IPS-NIHi7 (cell line): Measurements from ENCODE around the gene MYH16.
"Not testable (repeated sequence)": the region's sequence is repeated elsewhere in the genome, so short reads cannot be mapped to it uniquely, and the experiment has no call there.

Experiments
- DNase-seq: peaks from one replicate; pipeline ENCODE4 v3.0.0; 2012; ENCODE audit warnings: mixed read lengths; ENCODE audit errors: extremely low spot score

MYH16 gene

DNA sequence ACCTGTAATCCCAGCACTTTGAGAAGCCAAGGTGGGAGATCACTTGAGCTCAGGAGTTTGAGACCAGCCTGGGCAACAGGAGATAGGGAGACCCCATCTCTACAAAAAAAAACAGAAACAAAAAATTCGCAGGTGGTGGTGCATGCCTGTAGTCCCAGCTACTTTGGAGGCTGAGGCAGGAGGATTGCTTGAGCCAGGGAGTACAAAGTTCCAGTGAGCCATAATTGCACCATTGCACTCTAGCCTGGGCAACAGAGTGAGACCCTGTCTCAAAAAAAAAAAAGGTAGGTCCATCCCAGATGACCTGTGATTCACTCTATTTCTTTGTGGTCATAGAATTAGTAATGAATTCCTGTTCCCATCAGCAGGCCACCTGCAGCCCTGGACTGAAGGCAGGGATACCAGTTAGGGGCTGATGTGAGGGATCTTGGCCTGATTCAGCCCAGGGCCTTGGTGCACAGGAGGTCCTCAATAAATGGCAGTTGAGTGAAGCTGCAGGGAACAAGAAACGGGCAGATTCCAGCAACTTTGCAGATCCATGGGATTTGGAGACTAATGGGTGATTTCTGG lies at the start of gene MYH16:
TSS of gene MYH16 (plus strand) at position 364 of the 570 bp plus-strand sequence.
- DNase-seq: no peak

DNA sequence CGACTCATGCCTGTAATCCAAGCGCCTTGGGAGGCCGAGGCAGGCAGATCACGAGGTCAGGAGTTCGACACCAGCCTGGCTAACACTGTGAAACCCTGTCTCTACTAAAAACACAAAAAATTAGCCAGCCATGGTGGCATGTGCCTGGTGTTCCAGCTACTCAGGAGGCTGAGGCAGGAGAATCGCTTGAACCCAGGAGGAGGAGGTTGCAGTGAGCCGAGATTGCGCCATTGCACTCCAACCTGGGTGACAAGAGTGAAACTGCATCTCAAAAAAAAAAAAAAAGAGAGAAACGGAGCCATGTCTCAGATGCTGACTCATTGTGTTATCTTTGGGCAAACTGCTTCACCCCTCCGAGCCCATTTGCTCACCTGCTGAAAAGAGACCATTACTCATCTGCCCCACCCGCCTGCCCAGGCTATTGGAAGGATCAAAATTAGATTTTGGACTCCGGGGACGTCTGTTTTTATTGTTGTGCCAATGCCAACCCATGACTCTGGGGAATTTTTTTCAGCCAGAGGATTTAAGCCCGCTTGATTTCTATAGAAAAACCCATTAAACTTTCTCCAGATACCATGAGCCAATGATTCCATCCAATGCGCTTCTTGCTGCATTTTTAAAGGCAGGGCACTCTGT lies 48.3 kb upstream of the MYH16 start:
- DNase-seq: not testable (repeated sequence)

DNA sequence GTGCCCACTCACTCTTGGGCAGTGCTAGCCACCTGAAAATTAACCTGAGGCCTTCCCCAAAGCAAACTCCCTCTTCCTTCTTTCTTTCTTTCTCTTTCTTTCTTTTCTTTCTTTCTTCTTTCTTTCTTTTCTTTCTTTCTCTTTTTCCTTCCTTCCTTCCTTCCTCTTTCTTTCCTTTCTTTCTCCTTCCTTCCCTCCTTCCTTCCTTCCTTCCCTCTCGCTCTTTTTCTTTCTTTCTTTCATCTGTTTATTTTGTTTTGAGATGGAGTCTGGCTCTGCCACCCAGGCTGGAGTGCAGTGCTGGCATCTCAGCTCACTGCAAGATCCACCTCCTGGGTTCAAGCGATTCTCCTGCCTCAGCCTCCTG lies 47.8 kb upstream of the MYH16 start:
- DNase-seq: no peak

DNA sequence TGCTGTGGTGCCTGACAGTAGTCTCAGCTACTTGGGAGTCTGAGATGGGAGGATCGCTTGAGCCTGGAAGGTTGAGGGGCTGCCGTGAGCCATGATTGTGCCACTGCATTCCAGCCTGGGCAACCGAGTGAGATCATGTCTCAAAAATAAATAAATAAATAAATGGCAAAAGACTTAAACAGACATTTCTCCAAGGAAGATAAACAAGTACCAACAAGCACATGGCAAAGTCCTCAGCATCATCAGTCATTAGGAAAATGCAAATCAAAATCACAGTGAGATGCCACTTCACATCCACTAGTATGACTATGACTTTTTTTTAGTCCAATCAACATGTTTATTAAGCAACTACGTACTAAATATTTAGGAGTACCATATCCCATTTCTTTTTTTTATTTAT lies 43.4 kb upstream of the MYH16 start:
- DNase-seq: no peak

DNA sequence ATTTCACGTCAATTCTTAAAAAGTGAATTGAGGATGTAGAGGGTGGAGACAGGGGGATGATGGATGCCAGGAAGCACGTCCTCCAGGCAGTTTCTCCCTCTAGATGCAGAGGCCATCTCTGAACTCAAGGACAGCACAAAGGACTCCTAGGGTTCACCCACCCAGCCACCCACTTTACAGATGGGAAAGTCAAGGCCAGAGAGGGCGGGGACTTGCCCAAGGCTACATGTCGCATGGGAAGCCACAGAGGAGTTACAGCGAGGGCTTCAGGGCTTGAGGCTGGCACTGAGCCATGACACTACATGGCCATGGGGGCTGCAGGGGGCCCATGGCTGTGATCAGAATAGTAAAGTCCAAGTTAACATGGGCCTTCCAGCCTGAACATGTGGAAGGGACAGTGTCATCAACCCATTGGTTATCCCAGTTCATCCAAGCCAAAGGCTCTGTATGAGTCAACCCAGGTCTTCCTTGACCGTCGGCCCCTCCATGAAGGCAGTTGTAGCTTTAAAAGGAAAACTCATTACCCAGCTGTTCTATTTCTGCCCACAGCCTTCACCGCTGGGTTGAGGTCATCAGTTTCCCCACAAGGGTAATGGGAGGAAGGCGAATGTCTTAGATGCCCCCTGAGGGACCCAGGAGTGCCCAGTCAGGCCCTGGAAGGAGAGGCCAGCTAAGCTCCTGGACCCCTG lies 40.4 kb upstream of the MYH16 start:
- DNase-seq: no peak

DNA sequence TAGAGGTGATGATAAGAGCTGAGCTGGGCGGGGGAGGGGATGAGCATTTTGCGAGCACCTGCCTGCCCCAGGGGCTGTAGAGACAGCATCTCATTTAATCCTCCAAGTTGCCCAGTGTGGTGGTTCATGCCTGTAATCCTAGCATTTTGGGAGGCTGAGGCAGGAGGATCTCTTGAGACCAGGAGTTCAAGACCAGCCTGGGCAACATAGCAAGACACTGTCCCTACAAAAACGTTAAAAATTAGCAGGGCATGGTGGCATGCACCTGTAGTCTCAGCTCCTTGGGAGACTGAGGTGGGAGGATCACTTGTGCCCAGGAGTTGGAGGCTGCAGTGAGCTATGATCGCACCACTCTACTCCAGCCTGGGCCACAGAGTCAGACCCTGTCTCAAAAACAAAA lies 39.7 kb upstream of the MYH16 start:
- not testable (repeated sequence) for DNase-seq

DNA sequence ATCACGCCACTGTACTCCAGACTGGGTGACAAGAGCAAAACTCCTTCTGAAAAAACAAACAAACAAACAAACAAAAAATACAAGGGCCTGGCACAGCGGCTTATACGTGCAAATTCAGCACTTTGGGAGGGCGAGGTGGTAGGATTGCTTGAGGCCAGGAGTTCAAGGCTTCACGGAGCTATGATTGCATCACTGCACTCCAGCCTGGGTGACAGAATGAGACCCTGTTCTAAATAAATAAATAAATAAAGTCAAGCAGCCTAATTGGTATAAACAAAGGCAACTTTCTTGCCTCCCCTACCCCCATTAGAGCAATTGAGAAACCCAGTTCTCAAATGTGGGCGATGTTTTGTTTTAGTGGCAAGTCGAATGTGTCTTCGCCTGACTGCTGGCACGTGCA lies 38.5 kb upstream of the MYH16 start:
- no peak for DNase-seq

DNA sequence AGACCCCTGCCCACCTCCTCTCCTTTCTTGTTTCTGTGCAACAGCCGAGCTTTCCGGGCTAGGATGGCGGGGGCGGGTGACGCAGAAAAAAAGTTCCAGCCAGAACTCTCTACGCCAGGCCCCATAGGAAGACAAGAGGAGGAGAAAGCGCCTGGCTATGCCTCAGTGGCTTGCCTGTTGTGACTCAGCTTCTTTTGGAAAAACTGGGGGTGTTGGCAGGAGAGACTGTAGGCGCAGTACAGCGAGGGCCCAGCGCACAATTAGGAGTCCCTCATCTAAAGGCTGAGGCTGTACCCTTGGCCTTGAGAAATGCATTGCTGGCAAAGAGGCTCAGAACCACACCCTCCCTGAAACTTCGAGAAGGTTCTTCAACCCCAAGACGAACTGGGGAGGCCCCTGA lies 36.7 kb upstream of the MYH16 start:
- DNase-seq: no peak

DNA sequence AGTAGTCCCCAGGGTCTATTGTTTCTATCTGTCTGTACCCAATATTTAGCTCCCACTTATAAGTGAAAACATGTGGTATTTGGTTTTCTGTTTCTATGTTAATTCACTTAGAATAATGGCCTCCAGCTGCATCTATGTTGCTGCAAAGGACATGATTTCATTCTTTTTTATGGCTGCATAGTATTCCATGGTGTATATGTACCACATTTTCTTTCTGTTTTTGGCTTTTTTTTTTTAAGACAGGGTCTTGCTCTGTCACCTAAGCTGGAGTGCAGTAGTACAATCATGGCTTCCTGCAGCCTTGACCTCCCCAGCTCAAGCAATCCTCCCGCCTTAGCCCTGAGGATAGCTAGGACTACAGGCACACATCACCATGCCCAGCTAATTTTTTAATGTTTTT lies 34.8 kb upstream of the MYH16 start:
- DNase-seq: not testable (repeated sequence)

DNA sequence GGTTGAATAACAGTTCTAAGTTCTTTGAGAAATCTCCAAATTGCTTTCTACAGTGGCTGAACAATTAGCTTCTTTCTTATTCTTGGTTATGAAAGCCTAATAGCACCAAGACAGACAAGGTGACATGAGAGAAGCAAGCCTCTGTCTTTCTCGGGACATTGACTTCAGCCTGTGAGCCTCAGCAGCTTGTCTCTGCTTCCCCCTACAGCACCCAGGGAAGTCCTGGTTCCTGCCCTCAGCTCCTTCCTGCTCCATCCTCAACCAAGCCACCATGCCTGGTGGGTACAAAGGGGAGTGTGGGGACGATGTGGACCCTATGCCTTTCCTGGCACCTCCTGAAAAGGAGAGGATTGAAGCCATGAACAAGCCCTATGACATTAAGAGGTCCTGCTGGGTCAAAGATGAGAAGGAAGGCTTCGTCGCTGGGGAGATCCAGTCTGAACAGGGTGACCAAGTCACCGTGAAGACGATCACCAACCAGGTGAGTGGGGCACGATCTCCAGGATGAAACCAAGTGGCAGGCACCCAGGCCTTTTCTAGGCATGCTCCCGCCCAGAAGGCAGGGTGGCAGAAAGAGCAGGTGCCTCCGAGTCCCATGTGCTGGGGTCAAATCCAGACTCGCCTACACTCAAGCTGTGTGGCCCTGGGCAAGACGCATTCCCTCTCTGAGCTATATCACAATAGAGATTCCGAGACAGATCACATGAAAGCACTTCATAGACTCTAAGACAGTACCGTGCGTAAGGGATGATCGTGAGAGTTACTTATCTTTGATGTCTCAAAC lies 33.9 kb upstream of the MYH16 start:
- DNase-seq: no peak

DNA sequence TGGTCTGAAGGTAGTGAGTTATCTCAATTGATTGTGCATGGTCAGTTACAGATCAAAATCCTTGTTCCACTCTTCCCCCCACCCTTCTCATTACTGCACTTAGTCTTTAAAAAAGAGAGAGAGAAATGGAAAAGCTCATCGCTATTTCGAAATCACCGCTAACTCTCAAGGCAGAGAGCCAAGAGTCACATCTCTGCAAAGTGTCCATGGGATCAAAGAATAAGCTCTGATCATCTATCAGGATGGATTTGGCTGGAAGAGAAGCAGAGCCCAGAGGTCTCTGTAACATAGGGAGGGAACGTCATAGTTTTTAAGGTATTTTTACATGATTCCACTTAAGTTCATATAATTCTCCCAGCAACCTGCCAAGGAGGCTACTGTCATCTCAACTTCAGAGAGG lies 30.0 kb upstream of the MYH16 start:
- DNase-seq: no peak

DNA sequence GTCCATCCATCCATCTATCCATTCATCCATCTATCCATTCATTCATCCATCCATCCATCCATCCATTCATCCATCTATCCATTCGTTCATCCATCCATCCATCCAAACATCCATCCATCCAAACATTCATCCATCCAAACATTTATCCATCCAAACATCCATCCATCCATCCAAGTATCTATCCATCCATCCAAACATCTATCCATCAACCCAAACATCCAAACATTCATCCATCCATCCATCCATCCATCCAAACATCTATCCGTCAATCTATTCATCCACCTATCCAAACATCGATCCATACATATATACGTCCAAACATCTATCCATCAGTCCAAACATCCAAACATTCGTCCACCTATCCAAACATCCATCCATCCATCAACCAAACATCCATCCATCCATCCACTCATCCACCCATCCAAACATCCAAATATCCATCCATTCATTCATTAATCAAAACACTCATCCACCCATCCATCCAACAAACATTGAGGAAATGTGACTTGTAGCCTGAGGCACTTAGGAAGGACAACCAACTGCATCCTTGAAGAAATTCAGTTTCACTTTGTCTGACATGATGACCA lies 28.8 kb upstream of the MYH16 start:
- DNase-seq: no peak

DNA sequence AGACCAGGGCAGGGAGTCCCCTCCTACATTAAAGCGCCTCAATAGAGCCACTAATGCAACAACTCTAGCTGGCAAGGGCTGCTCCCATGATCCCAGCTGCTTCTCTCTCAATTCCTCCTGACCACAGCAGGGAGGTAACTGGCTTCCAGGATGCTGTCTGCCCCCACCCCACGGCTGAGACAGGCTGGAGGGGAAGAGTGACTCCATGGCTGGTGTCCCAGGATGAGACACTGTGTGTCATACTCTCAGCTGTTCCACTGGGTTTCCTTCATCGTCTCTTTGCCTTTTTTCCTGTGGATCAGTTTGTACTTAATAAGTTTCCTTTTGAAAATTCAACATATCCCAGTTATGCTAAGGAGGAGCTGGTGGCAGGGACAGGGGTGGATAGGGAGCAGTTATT lies 27.7 kb upstream of the MYH16 start:
- DNase-seq: no peak

DNA sequence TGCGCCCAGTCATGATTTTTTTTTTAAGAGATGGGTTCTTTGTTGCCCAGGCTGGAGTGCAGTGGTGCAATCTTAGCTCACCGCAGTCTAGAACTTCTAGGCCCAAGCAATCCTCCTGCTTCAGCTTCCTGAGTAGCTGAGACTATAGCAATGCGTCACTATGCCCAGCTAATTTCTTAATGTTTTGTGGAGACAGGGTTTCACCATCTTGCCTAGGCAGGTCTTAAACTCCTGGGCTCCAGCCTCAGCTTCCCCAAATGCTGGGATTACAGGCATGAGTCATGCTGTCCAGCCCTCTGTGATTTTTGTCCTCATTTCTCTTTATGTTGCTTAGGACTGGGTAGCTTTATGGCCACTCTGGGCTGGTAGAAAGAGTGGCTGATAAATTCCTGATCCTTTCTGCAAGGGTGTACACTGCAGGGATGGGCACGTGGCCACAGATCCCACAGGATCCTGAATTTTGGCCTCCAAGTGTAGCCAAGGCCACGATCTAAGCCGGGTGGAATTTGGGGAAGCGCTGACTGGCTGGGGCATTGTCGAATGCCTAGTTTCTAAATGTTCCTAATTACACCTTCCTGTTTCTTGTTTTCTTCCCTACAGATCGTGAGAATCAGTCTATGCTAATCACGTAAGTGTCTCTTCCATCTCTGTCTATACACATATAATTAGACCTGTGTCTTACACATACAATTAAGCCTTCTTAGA lies 24.1 kb upstream of the MYH16 start:
- no peak for DNase-seq

DNA sequence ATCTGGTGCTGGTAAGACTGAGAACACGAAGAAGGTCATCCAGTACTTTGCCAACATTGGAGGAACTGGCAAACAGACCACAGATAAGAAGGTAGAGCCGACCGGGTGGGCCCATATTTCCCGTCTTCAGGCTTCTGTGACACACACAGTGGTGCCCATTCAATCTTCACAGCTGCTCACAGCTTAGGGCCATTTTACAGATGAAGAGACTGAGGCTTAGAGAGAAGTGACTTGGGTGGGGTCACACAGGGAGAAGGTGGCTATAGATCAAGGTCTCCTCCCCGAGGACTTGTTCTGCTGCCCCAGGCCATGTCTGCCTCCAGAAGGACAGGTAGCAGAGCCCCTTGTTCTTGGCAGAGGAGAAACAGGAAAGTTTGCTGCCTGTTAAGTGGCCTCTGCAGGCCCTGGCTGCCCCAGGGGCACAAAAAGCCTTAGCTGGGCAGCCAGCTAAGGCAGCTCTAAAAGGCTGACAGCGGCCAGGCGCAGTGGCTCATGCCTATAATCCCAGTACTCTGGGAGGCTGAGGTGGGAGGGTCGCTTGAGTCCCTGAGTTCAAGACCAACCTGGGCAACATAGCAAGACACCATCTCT lies 22.6 kb upstream of the MYH16 start:
- DNase-seq: no peak

DNA sequence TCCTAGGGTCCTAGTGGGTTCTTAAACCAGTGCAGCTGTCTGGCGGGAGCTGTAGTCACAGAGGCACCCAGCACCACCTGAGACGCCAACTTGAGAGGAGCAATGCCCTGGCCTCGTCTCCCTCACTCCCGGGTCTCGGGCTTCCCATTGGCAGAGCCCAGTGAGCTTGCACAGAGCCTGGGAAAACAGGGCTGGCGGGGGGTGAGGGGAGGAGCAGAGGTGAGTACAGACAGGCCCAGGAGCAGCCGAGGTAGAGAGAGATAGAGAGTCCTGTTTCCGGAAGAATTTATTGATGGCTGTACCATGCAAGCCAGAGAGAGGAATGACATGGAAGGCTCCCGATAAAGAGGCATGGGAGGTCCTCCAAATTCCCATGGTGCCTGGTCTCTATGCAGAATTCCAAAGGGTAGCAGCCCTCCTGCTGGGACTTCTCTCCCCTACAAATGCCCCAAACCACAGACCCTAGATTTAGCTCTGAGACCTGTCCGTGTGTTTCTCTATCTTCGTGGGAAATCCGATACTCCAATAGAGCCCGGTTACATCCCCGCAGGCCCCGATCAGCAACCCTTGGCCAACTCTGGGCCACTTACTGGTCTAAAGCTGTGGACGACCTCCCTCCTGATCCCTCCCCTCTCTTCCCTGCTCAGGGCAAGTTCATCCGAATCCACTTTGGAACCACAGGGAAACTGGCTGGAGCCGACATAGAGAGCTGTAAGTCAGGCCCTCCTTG lies 20.3 kb upstream of the MYH16 start:
- no peak for DNase-seq

DNA sequence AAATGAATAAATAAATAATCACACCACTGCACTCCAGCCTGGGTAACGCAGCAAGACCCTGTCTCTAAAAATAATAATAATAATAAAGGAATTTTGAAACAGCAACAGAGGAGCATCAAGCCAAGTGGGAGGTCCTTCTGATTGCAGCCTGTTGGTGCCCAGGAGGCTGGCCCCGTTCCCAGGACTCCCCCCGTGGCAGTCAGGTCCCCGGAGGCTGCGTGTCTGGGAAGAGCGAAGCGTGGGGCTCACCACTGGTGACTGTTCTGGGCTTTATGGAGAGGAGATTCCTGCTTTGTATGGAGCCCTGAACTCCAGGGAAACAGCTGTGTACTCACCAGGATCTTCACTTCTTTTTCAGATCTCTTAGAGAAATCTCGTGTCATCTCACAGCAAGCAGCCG lies 19.3 kb upstream of the MYH16 start:
- no peak for DNase-seq

DNA sequence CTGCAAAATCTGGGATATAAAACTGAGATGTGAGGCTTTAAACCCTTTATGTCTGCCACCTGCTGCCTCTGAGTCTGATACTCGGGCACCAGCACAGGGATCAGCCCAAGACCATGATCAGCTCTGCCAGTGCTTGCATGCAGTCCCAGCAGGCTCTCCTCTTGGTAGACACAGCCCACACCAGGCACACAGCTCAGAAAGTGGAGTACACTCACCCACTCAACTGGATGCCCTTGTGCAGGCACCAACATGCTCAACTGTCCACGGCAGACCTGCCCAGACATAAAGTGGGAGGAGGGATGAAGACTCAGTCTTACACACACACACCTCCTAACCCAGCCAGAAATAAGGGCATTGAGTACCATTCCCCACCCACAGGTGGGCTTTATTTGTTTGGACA lies 18.2 kb upstream of the MYH16 start:
- DNase-seq: no peak

DNA sequence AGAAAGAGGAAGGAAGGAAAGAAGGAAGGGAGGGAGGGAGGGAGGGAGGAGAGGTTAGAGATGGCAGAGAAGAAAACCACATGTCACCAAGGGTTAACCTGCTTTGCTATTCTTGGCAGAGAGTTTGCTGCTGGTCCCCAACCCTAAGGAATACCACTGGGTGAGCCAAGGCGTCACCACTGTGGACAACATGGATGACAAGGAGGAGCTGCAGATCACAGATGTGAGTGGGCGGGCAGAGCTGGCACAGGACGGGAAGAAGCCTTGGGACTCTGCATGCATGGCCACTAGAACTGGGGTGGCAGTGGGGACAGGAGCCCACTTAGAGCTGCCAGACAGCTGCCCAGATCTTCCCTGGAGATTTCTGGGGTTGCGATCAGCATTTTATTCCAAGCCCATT lies 17.2 kb upstream of the MYH16 start:
- no peak for DNase-seq

DNA sequence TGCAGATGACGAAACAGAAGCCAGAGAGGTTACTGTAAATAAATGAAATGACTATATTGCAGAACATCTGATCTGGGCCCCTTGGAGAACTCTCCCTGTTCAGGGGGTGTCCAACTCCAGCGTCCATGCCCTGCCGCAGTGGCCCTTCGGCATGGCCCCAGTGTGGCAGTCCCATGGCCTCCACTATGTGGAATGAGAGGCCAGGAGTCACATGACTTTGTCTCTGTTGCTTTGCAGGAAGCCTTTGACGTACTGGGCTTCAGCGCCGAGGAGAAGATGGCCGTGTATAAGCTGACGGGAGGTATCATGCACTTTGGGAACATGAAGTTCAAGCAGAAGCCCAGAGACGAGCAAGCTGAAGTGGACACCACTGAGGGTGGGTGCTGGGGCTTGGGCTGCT lies 15.6 kb upstream of the MYH16 start:
- no peak for DNase-seq

DNA sequence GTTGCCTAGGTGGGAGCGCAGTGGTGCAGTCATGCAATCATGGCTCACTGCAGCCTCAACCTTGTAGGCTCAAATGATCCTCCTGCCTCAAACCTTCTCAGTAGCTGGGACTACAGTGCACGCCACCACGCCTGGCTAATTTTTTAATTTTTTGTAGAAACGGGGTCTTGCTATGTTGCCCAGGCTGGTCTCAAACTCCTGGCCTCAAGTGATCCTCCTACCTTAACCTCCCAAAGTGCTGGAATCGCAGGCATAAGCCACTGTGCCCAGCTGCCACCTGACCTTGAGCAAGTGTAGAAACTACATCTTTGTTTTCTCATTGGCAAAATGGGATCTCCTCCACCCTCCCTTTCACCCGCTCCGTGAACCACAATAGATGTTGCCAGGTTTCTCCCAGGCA lies 15.0 kb upstream of the MYH16 start:
- DNase-seq: no peak
